Stomach (tissue), 9 donors: ENCODE data around the gene CLTCL1. TPM values are rescaled to one million over a fixed set of nuclear protein-coding genes. Genes with fewer than 3 reads are reported as not detected.
A peak's percentile ranks its signal among the peaks of the same experiment; 100 is the strongest.

Source experiments
- DNase-seq, 2 donors: peaks; one replicate each; pipeline versions ENCODE4 v3.0.0 to v3.0.0-alpha.2; 2013 to 2019
- H3K27ac ChIP-seq, 5 donors: fragments of 200-600 bp in 4 of 5; sonication (generic) in 4 of 5; one replicate each; pipeline ENCODE4 v1.5.1; 2013 to 2019; ENCODE audit warnings: mild to moderate bottlenecking in 1 of 5, moderate library complexity in 1 of 5
- H3K27me3 ChIP-seq, 3 donors: fragments of 200-600 bp; sonication (generic); one replicate each; pipeline ENCODE4 v1.5.1; 2017 to 2019; ENCODE audit warnings: mixed run types in 1 of 3
- H3K36me3 ChIP-seq, 4 donors: fragments of 200-600 bp; sonication (generic); 1 replicate in 3 of 4; 2 replicates in 1 of 4; pipeline ENCODE4 v1.5.1; 2016 to 2019
- H3K4me1 ChIP-seq, 4 donors: fragments of 200-600 bp; sonication (generic); one replicate each; pipeline ENCODE4 v1.5.1; 2016 to 2019
- H3K4me3 ChIP-seq, 4 donors: fragments of 200-600 bp; sonication (generic) in 3 of 4; one replicate each; pipeline ENCODE4 v1.5.1; 2016 to 2019; ENCODE audit warnings: mild to moderate bottlenecking in 1 of 4
- H3K9me3 ChIP-seq, 4 donors: fragments of 200-600 bp; sonication (generic); one replicate each; pipeline ENCODE4 v1.5.1; 2016 to 2019
- EP300 ChIP-seq: sonication (generic); formaldehyde crosslinking; IDR thresholded peaks from one replicate; pipeline ENCODE4 v1.6.1; 2017; ENCODE audit warnings: antibody characterized with exemption
- POLR2A ChIP-seq, 4 donors: fragments of 450-650 bp; IDR thresholded peaks; one replicate each; pipeline ENCODE4 v1.6.1; 2016; ENCODE audit warnings: antibody characterized with exemption in 4 of 4, control low read depth in 2 of 4, mild to moderate bottlenecking in 1 of 4, moderate library complexity in 1 of 4
- POLR2AphosphoS5 ChIP-seq, 3 donors: sonication (generic); formaldehyde crosslinking; IDR thresholded peaks; one replicate each; pipeline ENCODE4 v1.6.1; 2016; ENCODE audit warnings: antibody characterized with exemption in 3 of 3
- WGBS, 5 donors: extraction: QIAGEN DNeasy Blood & Tissue Kit in 3 of 5; methylation state at CpG; one replicate each; pipeline versions ENCODE4 v1.1.5 to v1.1.7; 2013 to 2018; 5-methylcytosine and 5-hydroxymethylcytosine counted together
- intact Hi-C: fragments of 100-400 bp; cut with DNase I; formaldehyde crosslinking; loops from one replicate; pipeline ENCODE4 v1.15.1; 2023; ENCODE audit warnings: low total_unique reads
- polyA plus RNA-seq, 3 donors: library from polyadenylated mRNA; stranded (reverse); fragments of 200-250 nt; gene quantifications; one replicate each; pipeline ENCODE4 v1.2.3, GENCODE V29; 2013
- total RNA-seq, 5 donors: library from RNA; depleted of rRNA; stranded (reverse); fragments of >200 nt; gene quantifications; one replicate each; pipeline versions ENCODE4 v1.1.0 to v1.2.3, GENCODE V29; 2014 to 2016
- TF ChIP-seq, protein P1 (sequence below), 7 experiments: fragments of 450-650 bp in 4 of 7; fragments of 200-600 bp in 3 of 7; sonication (generic) in 3 of 7; IDR thresholded peaks; one replicate each; pipeline ENCODE4 v1.5.1; 2016 to 2019; ENCODE audit warnings: antibody characterized with exemption in 7 of 7, control low read depth in 2 of 7, mild to moderate bottlenecking in 1 of 7
- donor health status: healthy with polysubstance abuse.
- donor health status: Bipolar disorder and iron deficiency.
- donor health status: healthy.

The CLTCL1 gene
- total and polyA plus RNA-seq, 8 donors, result 3.0 to 10.1 (median 4.7) TPM

DNA sequence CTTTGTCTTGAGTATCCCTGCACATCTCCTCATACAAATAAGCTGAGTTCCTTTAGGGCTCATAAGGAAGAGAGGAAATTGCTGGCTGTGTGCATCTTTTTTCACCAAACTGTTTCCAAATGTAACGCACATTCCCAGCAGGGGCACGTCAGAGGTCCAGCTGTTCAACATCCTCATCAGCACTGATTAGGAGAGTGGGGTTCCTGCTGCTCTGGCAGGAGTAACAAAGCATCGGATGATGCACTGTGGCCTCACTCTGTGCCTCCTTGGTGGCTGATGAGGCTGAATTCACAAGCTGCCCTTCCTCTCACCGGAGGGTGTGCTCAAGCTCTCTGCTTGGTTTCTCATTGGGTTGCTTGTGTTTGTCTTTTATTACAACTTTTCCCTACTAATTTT, 77.4 kb downstream of the CLTCL1 start:
- H3K9me3 ChIP-seq, result no peaks in the 10 kb centered on the region
- H3K4me3 ChIP-seq, result no peak overlapping the region
- H3K27ac ChIP-seq, result no peak overlapping the region
- 69 to 77% (median 76%) methylated on average over 4 of the region's 4 CpGs for WGBS, 5 donors
- intact Hi-C loops, result no loop called here
- H3K27me3 ChIP-seq, result no peaks in the 10 kb centered on the region
- peak in 1 of 2 donors; percentile 46 for DNase-seq
- peaks cover 0 to 28% (median 26%) of the 10 kb centered on the region in 4 donors for H3K36me3 ChIP-seq
- no peaks in the 10 kb centered on the region for H3K4me1 ChIP-seq
- TF ChIP-seq EP300 (no peak), POLR2AphosphoS5 (IDR thresholded peaks at IDR 0.05) (no peak), POLR2A (IDR thresholded peaks at IDR 0.05) (no peak)
- TF ChIP-seq, protein P1, sequence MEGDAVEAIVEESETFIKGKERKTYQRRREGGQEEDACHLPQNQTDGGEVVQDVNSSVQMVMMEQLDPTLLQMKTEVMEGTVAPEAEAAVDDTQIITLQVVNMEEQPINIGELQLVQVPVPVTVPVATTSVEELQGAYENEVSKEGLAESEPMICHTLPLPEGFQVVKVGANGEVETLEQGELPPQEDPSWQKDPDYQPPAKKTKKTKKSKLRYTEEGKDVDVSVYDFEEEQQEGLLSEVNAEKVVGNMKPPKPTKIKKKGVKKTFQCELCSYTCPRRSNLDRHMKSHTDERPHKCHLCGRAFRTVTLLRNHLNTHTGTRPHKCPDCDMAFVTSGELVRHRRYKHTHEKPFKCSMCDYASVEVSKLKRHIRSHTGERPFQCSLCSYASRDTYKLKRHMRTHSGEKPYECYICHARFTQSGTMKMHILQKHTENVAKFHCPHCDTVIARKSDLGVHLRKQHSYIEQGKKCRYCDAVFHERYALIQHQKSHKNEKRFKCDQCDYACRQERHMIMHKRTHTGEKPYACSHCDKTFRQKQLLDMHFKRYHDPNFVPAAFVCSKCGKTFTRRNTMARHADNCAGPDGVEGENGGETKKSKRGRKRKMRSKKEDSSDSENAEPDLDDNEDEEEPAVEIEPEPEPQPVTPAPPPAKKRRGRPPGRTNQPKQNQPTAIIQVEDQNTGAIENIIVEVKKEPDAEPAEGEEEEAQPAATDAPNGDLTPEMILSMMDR (IDR thresholded peaks at IDR 0.05), result no peak

DNA sequence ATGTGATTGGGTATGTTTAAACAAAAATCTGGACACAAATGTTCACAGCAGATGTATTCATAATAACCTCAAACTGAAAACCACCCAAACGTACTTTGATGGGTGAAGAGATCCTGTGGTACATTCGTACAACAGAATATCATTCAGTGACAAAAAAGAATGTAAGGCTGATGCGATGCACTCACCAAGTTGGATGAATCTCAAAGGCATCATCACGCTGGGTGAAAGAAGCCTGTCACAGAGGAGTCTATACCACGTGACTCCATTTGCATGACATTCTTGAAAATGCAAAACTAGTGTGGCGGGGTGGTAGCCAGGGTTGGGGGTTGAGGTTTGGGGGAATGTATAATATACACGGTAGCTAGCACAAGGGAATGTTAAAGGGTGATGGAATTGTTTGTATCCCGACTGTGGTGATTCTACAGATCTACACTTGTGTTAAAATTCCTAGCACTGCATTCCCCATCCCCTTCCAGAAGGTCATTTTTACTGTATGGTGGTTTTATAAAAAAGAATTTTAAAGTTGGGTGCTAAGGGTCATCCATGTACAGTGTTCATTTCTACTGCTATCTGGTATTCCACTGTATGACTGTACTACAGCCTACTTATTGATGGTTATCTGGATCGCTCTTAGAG, 78.0 kb downstream of the CLTCL1 start:
- Histone ChIP-seq H3K4me1 (no peaks in the 10 kb centered on the region), H3K27me3 (no peaks in the 10 kb centered on the region), H3K9me3 (no peaks in the 10 kb centered on the region), H3K27ac (no peak overlapping the region), H3K36me3 (peaks cover 0 to 33% (median 32%) of the 10 kb centered on the region in 4 donors), H3K4me3 (no peak overlapping the region)
- 67 to 76% (median 74%) methylated on average over 9 of the region's 9 CpGs for WGBS, 5 donors
- intact Hi-C loops, result no loop called here
- DNase-seq, result no peak
- TF ChIP-seq POLR2A (IDR thresholded peaks at IDR 0.05) (no peak), POLR2AphosphoS5 (IDR thresholded peaks at IDR 0.05) (no peak), EP300 (no peak)
- TF ChIP-seq, protein P1 (IDR thresholded peaks at IDR 0.05), result no peak

DNA sequence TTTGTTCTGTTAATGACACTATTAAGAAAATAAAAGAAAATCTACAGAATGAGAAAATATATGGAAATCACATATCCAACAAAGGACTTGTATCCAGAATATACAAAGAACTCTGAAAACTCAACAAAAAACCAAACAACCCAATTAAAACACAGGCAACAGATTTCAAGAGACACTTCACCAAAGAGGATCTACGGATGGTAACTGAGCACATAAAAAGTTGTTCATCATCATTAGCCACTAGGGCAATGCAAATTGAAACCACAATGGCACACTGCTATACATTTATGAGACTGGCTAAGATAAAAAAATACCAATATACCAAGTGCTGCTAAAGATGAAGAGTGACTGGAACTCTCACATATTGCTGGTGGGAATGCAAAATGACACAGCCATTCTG, 78.5 kb downstream of the CLTCL1 start:
- intact Hi-C loops, result no loop called here
- TF ChIP-seq POLR2A (IDR thresholded peaks at IDR 0.05) (no peak), EP300 (no peak), POLR2AphosphoS5 (IDR thresholded peaks at IDR 0.05) (no peak)
- TF ChIP-seq, protein P1 (IDR thresholded peaks at IDR 0.05), result no peak
- no peaks in the 10 kb centered on the region for H3K4me1 ChIP-seq
- no peaks in the 10 kb centered on the region for H3K9me3 ChIP-seq
- 79 to 90% (median 88%) methylated on average over 1 of the region's 1 CpG for WGBS, 5 donors
- H3K4me3 ChIP-seq, result no peak overlapping the region
- H3K27ac ChIP-seq, result no peak overlapping the region
- no peaks in the 10 kb centered on the region for H3K27me3 ChIP-seq
- peaks cover 0 to 39% (median 37%) of the 10 kb centered on the region in 4 donors for H3K36me3 ChIP-seq
- no peak for DNase-seq

DNA sequence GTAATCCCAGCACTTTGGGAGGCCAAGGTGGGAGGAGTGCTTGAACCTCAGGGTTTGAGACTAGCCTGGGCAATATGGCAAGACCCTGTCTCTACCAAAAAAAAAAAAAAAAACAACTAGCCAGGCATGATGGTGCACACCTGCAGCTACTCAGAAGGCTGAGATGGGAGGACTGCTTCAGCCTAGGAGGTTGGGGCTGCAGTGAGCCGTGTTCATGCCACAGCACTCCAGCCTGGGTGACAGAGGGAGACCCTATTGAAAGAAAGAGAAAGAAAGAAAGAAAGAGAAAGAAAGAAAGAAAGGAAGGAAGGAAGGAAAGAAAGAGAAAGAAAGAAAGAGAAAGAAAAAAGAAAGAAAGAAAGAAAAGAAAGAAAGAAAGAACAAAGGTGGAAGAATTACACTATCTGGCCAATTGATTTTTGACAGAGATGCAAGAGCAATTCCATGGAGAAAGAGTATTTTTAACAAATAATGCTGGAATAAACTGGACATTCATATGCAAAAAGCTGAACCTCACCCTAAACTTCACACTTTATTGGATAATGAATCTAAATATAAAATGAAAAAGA, 79.1 kb downstream of the CLTCL1 start:
- Histone ChIP-seq H3K27ac (no peak overlapping the region), H3K36me3 (peaks cover 0 to 44% (median 40%) of the 10 kb centered on the region in 4 donors), H3K27me3 (no peaks in the 10 kb centered on the region), H3K9me3 (no peaks in the 10 kb centered on the region), H3K4me1 (no peaks in the 10 kb centered on the region), H3K4me3 (no peak overlapping the region)
- WGBS, 5 donors, result 87 to 100% (median 91%) methylated on average over 1 of the region's 1 CpG
- TF ChIP-seq, protein P1 (IDR thresholded peaks at IDR 0.05), result no peak
- TF ChIP-seq POLR2AphosphoS5 (IDR thresholded peaks at IDR 0.05), result no peak
- no peak for TF ChIP-seq POLR2A (IDR thresholded peaks at IDR 0.05)
- no peak for TF ChIP-seq EP300
- no peak for DNase-seq
- intact Hi-C loops, result no loop called here
